GM19468 (cell line): Measurements from ENCODE around the gene HNF4A.

Experiments
- ATAC-seq: cut with Tn5 transposase; IDR thresholded peaks from one replicate; pipeline ENCODE4 v1.9.1; 2021; ENCODE audit warnings: mild to moderate bottlenecking, moderate library complexity, moderate number of reproducible peaks; ENCODE audit not compliant: unreplicated experiment; ENCODE audit errors: extremely low read depth

The HNF4A gene

DNA sequence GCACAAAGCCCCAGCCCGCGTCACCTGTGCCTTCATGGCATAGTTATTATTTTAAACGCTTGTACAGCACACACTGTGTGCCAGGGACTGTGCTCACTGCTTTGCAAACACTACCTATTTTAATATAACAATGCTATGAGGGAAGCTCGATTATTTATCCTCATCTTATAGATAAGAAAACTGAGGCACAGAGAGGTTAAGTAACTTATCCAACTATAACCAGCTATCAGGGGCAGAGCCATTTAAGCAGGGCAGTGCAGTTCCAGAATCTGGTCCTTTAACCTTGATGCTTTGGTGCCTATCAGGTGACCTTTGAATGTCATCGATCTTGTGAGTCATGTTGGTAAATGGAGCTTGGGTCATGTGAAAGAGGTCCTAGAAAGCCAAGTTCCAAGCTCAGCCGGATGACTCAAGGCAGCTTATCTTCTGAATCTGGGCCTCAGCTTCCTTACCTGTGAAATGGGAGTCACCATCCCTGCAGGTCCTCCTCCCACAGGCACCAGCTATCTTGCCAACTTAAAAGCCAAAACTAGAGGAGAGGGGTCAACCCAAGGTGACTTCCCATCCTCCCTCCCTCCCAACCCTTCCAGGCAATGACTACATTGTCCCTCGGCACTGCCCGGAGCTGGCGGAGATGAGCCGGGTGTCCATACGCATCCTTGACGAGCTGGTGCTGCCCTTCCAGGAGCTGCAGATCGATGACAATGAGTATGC lies 63.8 kb downstream of the HNF4A start:
- no peak for ATAC-seq

DNA sequence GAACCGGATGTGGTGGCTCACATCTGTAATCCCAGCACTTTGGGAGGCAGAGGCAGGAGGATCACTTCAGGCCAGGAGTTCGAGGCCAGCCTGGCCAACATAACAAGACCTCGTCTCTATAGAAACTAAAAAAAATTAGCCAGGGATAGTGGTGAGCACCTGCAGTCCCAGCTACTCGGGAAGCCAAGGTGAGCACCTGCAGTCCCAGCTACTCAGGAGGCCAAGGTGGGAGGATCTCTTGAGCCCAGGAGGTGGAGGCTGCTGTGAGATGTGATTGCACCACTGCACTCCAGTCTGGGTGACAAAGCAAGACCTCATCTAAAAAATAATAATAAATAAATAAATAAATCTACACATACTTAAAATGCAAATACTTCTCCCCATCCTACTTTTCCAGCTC lies 65.0 kb downstream of the HNF4A start:
- ATAC-seq: no peak

DNA sequence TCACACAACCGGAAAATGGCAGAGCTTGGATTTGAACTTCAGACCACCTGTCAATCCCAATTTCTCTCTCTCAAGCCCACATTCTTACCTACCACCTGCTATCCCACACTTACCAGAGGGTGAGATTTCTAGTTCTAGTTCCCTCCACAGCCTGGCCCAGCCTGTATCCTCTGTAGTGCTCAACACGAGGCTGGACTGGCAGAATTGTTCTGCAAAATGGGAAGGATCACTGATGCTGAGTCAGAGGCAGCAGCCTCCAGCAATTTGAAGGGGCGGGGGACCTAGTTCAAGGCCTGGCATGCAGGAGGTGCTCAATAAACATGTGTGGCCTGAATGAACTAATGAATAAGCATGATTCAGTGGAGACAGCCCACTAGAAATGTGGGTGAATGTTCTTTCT lies 66.6 kb downstream of the HNF4A start:
- ATAC-seq: no peak

DNA sequence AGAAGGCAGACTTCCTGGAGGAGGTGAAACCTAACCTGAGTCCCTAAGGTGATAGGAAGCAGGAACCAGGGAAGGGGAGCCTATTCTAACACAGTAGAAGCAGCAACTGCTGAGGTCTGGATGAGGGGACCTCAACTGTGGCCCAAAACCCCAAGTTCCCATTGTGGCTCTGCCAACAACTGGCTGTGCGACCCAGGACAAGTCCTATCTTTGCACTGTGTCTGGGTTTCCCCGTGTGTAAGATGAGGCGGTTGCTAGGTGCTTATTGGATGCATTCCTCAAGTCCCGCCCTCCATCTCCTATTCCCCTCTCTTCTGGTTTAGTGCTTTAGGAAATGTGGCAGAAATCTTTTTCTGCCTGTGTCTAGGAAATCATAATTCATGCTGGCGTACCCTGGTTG lies 68.0 kb downstream of the HNF4A start:
- ATAC-seq: no peak

DNA sequence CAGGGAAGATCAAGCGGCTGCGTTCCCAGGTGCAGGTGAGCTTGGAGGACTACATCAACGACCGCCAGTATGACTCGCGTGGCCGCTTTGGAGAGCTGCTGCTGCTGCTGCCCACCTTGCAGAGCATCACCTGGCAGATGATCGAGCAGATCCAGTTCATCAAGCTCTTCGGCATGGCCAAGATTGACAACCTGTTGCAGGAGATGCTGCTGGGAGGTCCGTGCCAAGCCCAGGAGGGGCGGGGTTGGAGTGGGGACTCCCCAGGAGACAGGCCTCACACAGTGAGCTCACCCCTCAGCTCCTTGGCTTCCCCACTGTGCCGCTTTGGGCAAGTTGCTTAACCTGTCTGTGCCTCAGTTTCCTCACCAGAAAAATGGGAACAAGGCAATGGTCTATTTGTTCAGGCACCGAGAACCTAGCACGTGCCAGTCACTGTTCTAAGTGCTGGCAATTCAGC lies 68.6 kb downstream of the HNF4A start:
- ATAC-seq: no peak

DNA sequence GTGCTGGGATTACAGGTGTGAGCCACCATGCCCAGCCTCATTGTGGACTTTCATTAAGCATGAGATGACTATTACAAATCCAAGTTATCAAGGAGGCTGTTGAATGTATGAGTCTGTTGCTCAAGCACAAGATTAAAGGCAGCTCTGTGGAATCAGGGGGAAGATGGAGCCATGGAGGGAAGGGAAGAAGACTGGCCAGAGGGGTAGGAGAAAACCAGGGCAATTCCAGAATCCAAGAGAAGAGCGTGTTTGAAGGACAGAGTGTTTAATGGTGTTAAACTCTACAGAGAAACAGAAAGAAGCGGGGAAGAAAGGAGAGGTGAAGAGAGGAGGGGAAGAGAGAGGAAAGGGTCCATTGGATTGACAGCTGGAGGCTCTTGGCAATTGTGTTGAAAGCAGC lies 70.4 kb downstream of the HNF4A start:
- ATAC-seq: no peak

DNA sequence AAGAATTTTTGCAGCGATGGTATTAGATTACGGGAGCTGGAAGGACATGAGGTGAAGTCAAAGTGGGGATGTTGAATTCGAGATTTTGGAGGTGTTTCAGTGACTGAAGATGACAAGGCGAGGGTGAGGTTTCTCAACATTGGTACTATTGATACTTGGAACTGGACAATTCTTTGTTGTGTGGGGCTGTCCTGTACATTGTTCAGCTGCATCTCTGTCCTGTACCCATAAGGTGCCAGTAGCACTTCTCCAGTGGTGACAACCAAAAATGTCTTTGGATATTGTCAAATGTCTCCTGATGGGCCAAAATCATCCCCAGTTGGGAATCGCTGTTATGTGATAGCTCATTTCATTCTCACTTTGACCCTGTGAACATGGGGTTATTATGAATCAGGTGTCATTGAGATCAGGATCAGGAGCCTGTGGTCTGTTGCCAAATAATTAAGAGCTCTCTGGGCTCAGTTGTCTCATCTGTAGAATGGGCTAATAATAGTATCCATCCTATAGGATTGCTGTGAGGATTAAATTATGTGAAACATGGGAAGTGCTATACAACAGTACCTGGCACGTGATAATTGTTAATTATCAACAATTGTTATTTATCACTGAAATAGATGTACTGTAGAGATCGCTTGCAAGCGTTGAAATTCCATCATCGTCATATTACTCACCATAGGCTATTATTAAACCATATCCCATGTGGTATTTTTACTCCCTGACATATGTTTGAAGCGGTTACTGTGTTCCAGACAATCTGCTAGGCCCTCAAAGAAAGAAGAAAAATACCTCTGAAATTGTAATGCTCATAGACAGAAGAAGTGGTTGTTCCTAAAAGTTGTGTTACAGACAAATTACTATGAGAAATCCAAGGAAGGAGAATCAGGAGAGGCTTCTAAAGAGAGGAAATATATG lies 71.6 kb downstream of the HNF4A start:
- ATAC-seq: no peak

DNA sequence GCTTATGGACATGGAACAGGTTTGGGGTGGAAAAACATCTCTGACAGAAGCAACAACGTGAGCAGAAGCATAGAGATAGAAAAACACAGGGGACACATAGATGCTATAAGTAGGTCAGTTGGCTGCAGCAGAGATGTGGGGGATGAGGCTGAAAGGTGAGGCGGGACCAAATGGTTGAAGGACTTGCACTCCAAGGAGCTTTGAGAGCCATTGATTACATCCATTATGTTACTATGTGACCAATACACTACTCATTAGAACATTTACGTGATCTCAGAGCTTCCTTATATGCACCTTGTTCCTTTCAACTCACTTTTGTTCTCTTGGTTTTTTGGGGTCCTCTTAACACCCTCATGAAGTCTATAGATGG lies 72.3 kb downstream of the HNF4A start:
- no peak for ATAC-seq

DNA sequence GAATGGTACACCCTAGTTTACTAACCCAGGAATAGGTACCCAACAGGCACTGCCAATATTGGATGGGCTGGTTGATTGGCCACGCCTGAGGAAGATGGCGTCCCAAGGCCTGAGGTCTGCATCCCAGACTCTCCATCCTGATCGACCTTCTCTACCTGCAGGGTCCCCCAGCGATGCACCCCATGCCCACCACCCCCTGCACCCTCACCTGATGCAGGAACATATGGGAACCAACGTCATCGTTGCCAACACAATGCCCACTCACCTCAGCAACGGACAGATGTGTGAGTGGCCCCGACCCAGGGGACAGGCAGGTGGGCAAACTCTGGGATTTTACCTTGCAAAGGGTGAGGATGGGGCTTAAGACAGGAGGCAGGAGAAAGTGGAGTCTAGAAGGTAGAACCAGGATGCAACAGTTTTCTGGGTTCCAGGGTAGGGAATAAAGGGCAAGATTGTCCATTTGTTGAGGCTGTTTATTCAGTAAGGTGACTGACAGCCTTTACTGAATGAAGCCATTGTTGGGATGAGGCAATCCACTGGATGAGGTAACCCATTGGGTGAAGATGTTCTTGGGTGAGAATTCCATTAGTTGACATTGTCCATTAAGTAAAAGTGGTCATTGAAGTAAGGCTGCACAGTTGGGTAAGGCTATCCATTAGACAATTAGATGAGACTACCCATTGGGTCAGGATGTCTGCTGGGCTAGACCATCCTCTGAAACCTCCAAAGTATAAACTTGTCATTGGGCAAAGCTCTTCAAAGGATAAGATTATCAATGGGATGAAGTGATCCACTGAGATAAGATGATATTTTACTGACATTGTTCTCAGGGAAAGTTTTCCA lies 72.9 kb downstream of the HNF4A start:
- ATAC-seq: no peak

DNA sequence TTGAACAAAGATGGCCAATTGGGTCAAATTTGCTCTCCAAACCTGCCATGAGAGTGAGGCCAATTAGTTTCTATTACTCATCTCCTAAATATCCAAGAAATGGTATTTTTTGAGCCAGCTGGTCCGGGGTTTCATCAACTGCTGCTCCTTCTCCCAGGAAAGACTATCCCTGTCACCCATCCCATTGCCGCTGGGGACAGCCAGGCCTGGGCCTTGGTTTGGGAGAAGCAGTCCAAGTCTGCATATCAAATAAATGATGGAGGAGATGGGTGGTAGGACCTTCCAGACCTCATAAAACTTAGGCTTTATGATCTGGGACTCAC lies 73.5 kb downstream of the HNF4A start:
- no peak for ATAC-seq

DNA sequence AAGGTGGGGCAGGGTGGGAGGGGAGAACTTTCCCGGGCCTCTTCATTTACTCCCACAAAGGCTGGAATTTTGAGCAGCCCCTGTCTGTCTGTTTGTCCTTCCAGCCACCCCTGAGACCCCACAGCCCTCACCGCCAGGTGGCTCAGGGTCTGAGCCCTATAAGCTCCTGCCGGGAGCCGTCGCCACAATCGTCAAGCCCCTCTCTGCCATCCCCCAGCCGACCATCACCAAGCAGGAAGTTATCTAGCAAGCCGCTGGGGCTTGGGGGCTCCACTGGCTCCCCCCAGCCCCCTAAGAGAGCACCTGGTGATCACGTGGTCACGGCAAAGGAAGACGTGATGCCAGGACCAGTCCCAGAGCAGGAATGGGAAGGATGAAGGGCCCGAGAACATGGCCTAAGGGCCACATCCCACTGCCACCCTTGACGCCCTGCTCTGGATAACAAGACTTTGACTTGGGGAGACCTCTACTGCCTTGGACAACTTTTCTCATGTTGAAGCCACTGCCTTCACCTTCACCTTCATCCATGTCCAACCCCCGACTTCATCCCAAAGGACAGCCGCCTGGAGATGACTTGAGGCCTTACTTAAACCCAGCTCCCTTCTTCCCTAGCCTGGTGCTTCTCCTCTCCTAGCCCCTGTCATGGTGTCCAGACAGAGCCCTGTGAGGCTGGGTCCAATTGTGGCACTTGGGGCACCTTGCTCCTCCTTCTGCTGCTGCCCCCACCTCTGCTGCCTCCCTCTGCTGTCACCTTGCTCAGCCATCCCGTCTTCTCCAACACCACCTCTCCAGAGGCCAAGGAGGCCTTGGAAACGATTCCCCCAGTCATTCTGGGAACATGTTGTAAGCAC lies 74.1 kb downstream of the HNF4A start:
- no peak for ATAC-seq

DNA sequence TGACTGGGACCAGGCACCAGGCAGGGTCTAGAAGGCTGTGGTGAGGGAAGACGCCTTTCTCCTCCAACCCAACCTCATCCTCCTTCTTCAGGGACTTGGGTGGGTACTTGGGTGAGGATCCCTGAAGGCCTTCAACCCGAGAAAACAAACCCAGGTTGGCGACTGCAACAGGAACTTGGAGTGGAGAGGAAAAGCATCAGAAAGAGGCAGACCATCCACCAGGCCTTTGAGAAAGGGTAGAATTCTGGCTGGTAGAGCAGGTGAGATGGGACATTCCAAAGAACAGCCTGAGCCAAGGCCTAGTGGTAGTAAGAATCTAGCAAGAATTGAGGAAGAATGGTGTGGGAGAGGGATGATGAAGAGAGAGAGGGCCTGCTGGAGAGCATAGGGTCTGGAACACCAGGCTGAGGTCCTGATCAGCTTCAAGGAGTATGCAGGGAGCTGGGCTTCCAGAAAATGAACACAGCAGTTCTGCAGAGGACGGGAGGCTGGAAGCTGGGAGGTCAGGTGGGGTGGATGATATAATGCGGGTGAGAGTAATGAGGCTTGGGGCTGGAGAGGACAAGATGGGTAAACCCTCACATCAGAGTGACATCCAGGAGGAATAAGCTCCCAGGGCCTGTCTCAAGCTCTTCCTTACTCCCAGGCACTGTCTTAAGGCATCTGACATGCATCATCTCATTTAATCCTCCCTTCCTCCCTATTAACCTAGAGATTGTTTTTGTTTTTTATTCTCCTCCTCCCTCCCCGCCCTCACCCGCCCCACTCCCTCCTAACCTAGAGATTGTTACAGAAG lies 75.0 kb downstream of the HNF4A start:
- no peak for ATAC-seq

DNA sequence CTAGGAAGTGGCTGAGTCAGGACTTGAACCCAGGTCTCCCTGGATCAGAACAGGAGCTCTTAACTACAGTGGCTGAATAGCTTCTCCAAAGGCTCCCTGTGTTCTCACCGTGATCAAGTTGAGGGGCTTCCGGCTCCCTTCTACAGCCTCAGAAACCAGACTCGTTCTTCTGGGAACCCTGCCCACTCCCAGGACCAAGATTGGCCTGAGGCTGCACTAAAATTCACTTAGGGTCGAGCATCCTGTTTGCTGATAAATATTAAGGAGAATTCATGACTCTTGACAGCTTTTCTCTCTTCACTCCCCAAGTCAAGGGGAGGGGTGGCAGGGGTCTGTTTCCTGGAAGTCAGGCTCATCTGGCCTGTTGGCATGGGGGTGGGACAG lies 75.6 kb downstream of the HNF4A start:
- no peak for ATAC-seq

DNA sequence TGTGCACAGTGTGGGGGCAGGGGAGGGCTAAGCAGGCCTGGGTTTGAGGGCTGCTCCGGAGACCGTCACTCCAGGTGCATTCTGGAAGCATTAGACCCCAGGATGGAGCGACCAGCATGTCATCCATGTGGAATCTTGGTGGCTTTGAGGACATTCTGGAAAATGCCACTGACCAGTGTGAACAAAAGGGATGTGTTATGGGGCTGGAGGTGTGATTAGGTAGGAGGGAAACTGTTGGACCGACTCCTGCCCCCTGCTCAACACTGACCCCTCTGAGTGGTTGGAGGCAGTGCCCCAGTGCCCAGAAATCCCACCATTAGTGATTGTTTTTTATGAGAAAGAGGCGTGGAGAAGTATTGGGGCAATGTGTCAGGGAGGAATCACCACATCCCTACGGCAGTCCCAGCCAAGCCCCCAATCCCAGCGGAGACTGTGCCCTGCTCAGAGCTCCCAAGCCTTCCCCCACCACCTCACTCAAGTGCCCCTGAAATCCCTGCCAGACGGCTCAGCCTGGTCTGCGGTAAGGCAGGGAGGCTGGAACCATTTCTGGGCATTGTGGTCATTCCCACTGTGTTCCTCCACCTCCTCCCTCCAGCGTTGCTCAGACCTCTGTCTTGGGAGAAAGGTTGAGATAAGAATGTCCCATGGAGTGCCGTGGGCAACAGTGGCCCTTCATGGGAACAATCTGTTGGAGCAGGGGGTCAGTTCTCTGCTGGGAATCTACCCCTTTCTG lies 76.2 kb downstream of the HNF4A start:
- ATAC-seq: no peak

DNA sequence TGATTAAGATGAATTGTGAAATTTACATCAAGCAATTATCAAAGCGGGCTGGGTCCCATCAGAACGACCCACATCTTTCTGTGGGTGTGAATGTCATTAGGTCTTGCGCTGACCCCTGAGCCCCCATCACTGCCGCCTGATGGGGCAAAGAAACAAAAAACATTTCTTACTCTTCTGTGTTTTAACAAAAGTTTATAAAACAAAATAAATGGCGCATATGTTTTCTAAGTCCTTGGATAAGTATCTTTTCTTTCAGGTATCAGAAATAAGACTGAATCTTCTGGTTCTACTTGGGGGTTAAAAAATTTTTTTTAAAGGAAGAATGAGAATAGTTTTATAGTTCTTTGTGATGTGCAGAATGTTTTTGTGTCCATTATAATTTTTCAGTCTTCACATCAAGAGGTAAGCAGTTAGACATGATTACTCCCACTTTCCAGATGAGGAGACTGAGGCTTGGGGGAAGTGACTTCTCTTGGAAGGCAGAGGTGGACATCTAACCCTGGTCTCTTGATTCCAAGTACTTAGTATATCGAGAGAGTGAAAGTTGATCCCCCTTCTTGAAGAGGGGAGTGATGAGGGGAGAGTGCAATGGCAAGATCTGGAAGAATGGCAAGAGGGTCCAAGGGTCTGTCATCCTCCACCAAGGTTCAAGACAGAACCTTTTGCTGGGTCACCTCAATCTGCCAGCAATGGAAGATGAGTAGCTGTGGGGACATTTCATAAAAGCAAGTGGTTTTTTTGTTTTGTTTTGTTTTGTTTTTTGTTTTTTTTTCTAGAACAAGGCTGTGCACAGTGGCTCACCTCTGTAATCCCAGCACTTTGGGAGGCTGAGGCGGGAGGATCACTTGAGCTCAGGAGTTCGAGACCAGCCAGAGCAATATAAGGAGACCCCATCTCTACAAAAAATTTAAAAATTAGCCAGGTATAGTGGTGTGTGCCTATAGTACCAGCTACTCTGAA lies 77.4 kb downstream of the HNF4A start:
- no peak for ATAC-seq

DNA sequence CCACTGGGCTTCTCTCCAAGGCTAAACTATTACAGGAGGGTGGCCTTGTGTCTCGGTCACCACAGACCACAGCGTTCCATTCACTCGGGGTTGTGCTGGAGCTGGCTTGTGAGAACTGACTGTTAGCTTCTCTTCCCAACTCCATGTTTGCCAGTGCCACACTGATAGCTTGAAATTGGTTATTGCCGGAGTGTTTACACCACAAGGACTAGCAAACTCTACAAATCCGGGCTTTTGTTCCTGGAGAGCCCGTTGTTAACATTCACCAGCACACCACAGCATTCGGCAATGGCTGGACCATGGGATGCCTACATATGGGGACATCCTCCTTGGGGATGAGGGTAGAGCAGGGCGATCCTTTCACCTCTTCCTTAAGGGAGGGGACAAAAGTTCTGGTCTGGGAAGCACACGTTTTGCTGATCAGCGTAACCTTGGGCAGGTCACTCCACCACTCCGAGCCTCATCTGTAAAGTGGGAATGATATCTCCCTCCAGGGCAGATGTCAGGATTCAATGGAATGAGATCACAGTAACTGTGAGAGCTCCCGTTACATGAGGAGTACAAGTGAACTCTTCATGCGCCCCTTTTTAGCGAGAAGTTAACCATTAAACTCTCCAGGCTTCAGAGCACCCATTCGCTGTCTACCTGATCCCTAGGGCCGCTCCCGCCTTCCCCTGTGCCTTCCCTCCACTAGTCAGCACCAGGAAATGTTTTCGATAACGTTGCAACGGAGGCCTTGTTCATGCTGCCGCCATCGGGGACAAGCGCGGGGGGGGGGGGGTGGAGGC lies 78.4 kb downstream of the HNF4A start:
- ATAC-seq: no peak
